GM12878 (cell line): ENCODE measurements around the gene SNX3. TPM values are rescaled to one million over a fixed set of nuclear protein-coding genes. Genes with fewer than 3 reads are reported as not detected.

Experiments used
- ATAC-seq: fragments of 200-7000 bp; cut with Tn5 transposase; 3 replicates; pipeline ENCODE4 v1.9.1; 2020; ENCODE audit warnings: mild to moderate bottlenecking, moderate library complexity
- Bru-seq: library from RNA; stranded (reverse); fragments of 400-500 nt; gene quantifications from one replicate; lab custom pipeline; 2021; lab: Mats Ljungman, UMichigan
- BruChase-seq, 2 experiments: library from RNA; stranded (reverse); fragments of 400-500 nt; gene quantifications; one replicate each; lab custom pipeline; 2021; lab: Mats Ljungman, UMichigan
- BruUV-seq: library from RNA; stranded (reverse); fragments of 400-500 nt; replicated peaks from 2 replicates; lab custom pipeline; 2021; lab: Mats Ljungman, UMichigan
- CTCF ChIA-PET: fragments of 300-600 bp; sonication (Branson Sonifier 250); formaldehyde crosslinking; extraction: SDS; loops from one replicate; lab custom pipeline; 2021; ENCODE audit warnings: inconsistent platforms; lab: Yijun Ruan, JAX
- POLR2A ChIA-PET: fragments of 350-600 bp; formaldehyde crosslinking; extraction: SDS; loops from one replicate; lab custom pipeline; 2021; ENCODE audit warnings: inconsistent platforms; lab: Charles Lee
- RAD21 ChIA-PET: fragments of 300-600 bp; sonication (Branson Sonifier 250); formaldehyde crosslinking; loops from one replicate; lab custom pipeline; 2023; ENCODE audit warnings: antibody characterized with exemption; ENCODE audit not compliant: unreplicated experiment; lab: Charles Lee
- SMC1A ChIA-PET: fragments of 300-600 bp; sonication (Branson Sonifier 250); formaldehyde crosslinking; loops from one replicate; lab custom pipeline; 2023; ENCODE audit not compliant: unreplicated experiment, uncharacterized antibody; lab: Charles Lee
- DNase-seq: peaks from one replicate; pipeline ENCODE4 v3.0.0-alpha.2; 2011; ENCODE audit warnings: low read depth, low spot score
- FAIRE-seq: peaks from 3 replicates; lab custom pipeline; 2011; peaks lifted over from hg19 to GRCh38; lab: Jason Lieb, UNC
- H2AFZ ChIP-seq: 2 replicates; pipeline ENCODE4 v1.6.0; 2011; ENCODE audit warnings: low read depth, low read length, control low read depth; ENCODE audit not compliant: control insufficient read depth
- H3K27ac ChIP-seq: 2 replicates; pipeline ENCODE4 v1.5.1; 2011; ENCODE audit warnings: control low read depth; ENCODE audit not compliant: control insufficient read depth, insufficient read depth
- H3K27me3 ChIP-seq, 2 experiments: replicated peaks in 1 of 2; 2 replicates each; pipeline versions ENCODE4 v1.6.0 to v1.6.1; 2011; ENCODE audit warnings: low read length in 1 of 2; ENCODE audit not compliant: control insufficient read depth in 2 of 2, insufficient read depth in 2 of 2
- H3K36me3 ChIP-seq, 2 experiments: 2 replicates each; pipeline ENCODE4 v1.5.1; 2011; ENCODE audit warnings: low read length in 1 of 2; ENCODE audit not compliant: control insufficient read depth in 2 of 2, insufficient read depth in 2 of 2
- H3K4me1 ChIP-seq: 2 replicates; pipeline ENCODE4 v1.6.1; 2011; ENCODE audit warnings: mild to moderate bottlenecking, low read length, moderate library complexity, mixed read lengths; ENCODE audit not compliant: control insufficient read depth, insufficient read depth
- H3K4me2 ChIP-seq: 2 replicates; pipeline ENCODE4 v1.6.0; 2011; ENCODE audit warnings: control low read depth; ENCODE audit not compliant: control insufficient read depth, insufficient read depth
- H3K4me3 ChIP-seq: fragments of 200-600 bp; sonication (generic); 2 replicates; pipeline ENCODE4 v1.5.1; 2016
- H3K79me2 ChIP-seq: 2 replicates; pipeline ENCODE4 v1.6.0; 2011; ENCODE audit warnings: low read length; ENCODE audit not compliant: control insufficient read depth, insufficient read depth
- H3K9ac ChIP-seq: 2 replicates; pipeline ENCODE4 v1.8.0; 2011; ENCODE audit warnings: low read length, control low read depth, mixed read lengths; ENCODE audit not compliant: control insufficient read depth, insufficient read depth
- H3K9me3 ChIP-seq: replicated peaks from 3 replicates; pipeline ENCODE4 v1.5.1; 2011; ENCODE audit warnings: mild to moderate bottlenecking, low read length; ENCODE audit not compliant: control insufficient read depth, insufficient read depth
- H4K20me1 ChIP-seq: 2 replicates; pipeline ENCODE4 v1.6.0; 2011; ENCODE audit not compliant: control insufficient read depth, insufficient read depth
- CBX3 ChIP-seq: fragments of 200-600 bp; sonication (generic); IDR thresholded peaks from 2 replicates; pipeline ENCODE4 v1.6.1; 2016; ENCODE audit warnings: low read depth, borderline replicate concordance
- CEBPB ChIP-seq, 2 experiments: fragments of 150-350 bp in 1 of 2; IDR thresholded peaks; 2 replicates each; pipeline ENCODE4 v1.6.1; 2012 to 2014; ENCODE audit warnings: low read depth in 2 of 2, low read length in 2 of 2, borderline replicate concordance in 1 of 2, inconsistent platforms in 1 of 2
- CHD1 ChIP-seq: IDR thresholded peaks from 2 replicates; pipeline ENCODE4 v1.6.1; 2012; ENCODE audit warnings: low read depth, low read length, improper control_type of control experiment
- E2F8 ChIP-seq: fragments of 450-650 bp; IDR thresholded peaks from 2 replicates; pipeline ENCODE4 v1.6.1; 2018; ENCODE audit warnings: mild to moderate bottlenecking, low read depth, moderate library complexity; ENCODE audit not compliant: partially characterized antibody
- EZH2 ChIP-seq: IDR thresholded peaks from 2 replicates; pipeline ENCODE4 v1.6.1; 2012; ENCODE audit warnings: low read depth, mild to moderate bottlenecking, control low read depth, inconsistent platforms, low read length, borderline replicate concordance; ENCODE audit not compliant: control insufficient read depth
- GATAD2B ChIP-seq: fragments of 450-650 bp; conservative IDR thresholded peaks from 2 replicates; pipeline ENCODE4 v1.6.1; 2017; ENCODE audit warnings: low read depth, mild to moderate bottlenecking, moderate library complexity
- IKZF1 ChIP-seq: fragments of 450-650 bp; conservative IDR thresholded peaks from 2 replicates; pipeline ENCODE4 v1.6.1; 2017; ENCODE audit warnings: antibody characterized with exemption, mild to moderate bottlenecking
- MYB ChIP-seq: fragments of 150-350 bp; IDR thresholded peaks from 2 replicates; pipeline ENCODE4 v1.6.1; 2014; ENCODE audit warnings: mild to moderate bottlenecking, low read depth, low read length, borderline replicate concordance
- PAX8 ChIP-seq: fragments of 450-650 bp; IDR thresholded peaks from 2 replicates; pipeline ENCODE4 v1.6.1; 2017; ENCODE audit warnings: mild to moderate bottlenecking, moderate library complexity
- POLR2AphosphoS2 ChIP-seq: IDR thresholded peaks from 2 replicates; pipeline ENCODE4 v1.6.1; 2011; ENCODE audit warnings: low read depth, mild to moderate bottlenecking, low read length, improper control_type of control experiment, moderate library complexity
- SPI1 ChIP-seq: IDR thresholded peaks from 2 replicates; pipeline ENCODE4 v1.6.1; 2011; ENCODE audit warnings: low read depth, mild to moderate bottlenecking, low read length, moderate library complexity, borderline replicate concordance; ENCODE audit not compliant: insufficient read depth
- ZNF207 ChIP-seq: fragments of 450-650 bp; IDR thresholded peaks from 2 replicates; pipeline ENCODE4 v1.6.1; 2014; ENCODE audit warnings: antibody characterized with exemption, mild to moderate bottlenecking, borderline replicate concordance
- WGBS: methylation state at CpG from one replicate; pipeline ENCODE4 v1.1.6; 2016; ENCODE audit warnings: low lambda C conversion rate; ENCODE audit not compliant: insufficient replicate concordance, insufficient coverage; ENCODE audit errors: missing lambda C conversion rate; 5-methylcytosine and 5-hydroxymethylcytosine counted together
- in situ Hi-C: fragments of 300-500 bp; cut with MboI; formaldehyde crosslinking; loops from 9 replicates; pipeline ENCODE4 v1.14.3; 2018; ENCODE audit warnings: mixed read lengths
- intact Hi-C: fragments of 100-400 bp; cut with micrococcal nuclease; formaldehyde crosslinking; loops from one replicate; pipeline ENCODE4 v1.14.2; 2022; ENCODE audit not compliant: unreplicated experiment
- long read RNA-seq, 2 experiments: library from polyadenylated mRNA; unstranded; transcript quantifications; one replicate each; pipeline ENCODE4 v2.0.0, GENCODE V29; 2019 to 2020
- polyA minus RNA-seq, 3 experiments: library from RNA; depleted of rRNA, polyadenylated mRNA; stranded (reverse); fragments of >200 nt; gene quantifications; 2 replicates each; pipeline ENCODE4 v1.2.3, GENCODE V29; 2011
- polyA plus RNA-seq, 11 experiments: library from polyadenylated mRNA; depleted of rRNA in 4 of 11; unstranded in 6 of 11; stranded (reverse) in 5 of 11; fragments of >200 nt; fragmentation: Nextera tagmentation in 4 of 11; fragmentation: Illumina TruSeq in 1 of 11; extraction: Ambion mirVana in 4 of 11; extraction: Trizol in 1 of 11; gene quantifications; 1 replicate in 1 of 11; 2 replicates in 10 of 11; pipeline versions ENCODE4 v1.2.1 to v1.2.3, GENCODE V29; 2011 to 2016; ENCODE audit warnings: inconsistent platforms in 2 of 11, missing spikeins in 2 of 11, low read depth in 1 of 11
- total RNA-seq, 4 experiments: library from RNA; depleted of rRNA in 3 of 4; stranded (reverse); fragments of >200 nt in 3 of 4; fragmentation: Illumina TruSeq in 1 of 4; extraction: Trizol in 1 of 4; gene quantifications; 2 replicates each; pipeline versions ENCODE4 v1.2.1 to v1.2.3, GENCODE V29; 2013 to 2021
- TF ChIP-seq, protein P1 (sequence below): IDR thresholded peaks from 2 replicates; pipeline ENCODE4 v1.6.1; 2011; ENCODE audit warnings: low read depth, low read length, improper control_type of control experiment, borderline replicate concordance

The SNX3 gene
- total RNA-seq (2013; cell fraction: nucleolus; rRNA removed), result 19.8 and 23.1 TPM in 2 replicates
- 82.3 and 103 TPM in 2 replicates for total RNA-seq (2014; rRNA removed)
- 91.2 and 98.9 TPM in 2 replicates for total RNA-seq (2014; rRNA removed; fragmentation: Illumina TruSeq; extraction: Trizol)
- total RNA-seq (2021), result 70.0 and 72.6 TPM in 2 replicates
- polyA plus RNA-seq (2011; ENCODE audit: low read depth), result 41.0 TPM
- 297 and 428 TPM in 2 replicates for polyA plus RNA-seq (2011; rRNA removed)
- 90.9 and 152 TPM in 2 replicates for polyA plus RNA-seq (2011; cell fraction: cytosol; rRNA removed)
- 41.8 and 46.1 TPM in 2 replicates for polyA plus RNA-seq (2011; cell fraction: nucleus; rRNA removed)
- 64.8 and 92.9 TPM in 2 replicates for polyA plus RNA-seq (2012)
- 152 and 161 TPM in 2 replicates for polyA plus RNA-seq (2014; fragmentation: Illumina TruSeq; extraction: Trizol)
- 10 to 100 TPM; 43.7 to 78.6 TPM for polyA plus RNA-seq (2014; fragmentation: Nextera tagmentation; extraction: Ambion mirVana)
- polyA plus RNA-seq (2014; rRNA removed), result 92.2 and 95.0 TPM in 2 replicates
- 100 to 1,000 TPM; 161 to 170 TPM for polyA plus RNA-seq (2016; fragmentation: Nextera tagmentation; extraction: Ambion mirVana)
- 56.9 and 95.7 TPM in 2 replicates for polyA minus RNA-seq (2011; rRNA and poly(A)+ RNA removed)
- polyA minus RNA-seq (2011; cell fraction: cytosol; rRNA and poly(A)+ RNA removed), result 21.8 and 26.8 TPM in 2 replicates
- 9.7 and 12.7 TPM in 2 replicates for polyA minus RNA-seq (2011; cell fraction: nucleus; rRNA and poly(A)+ RNA removed)
- percentile 84 among the genes with signal in this experiment for Bru-seq, nascent RNA
- BruChase-seq, experiment 1, labeled RNA remaining after a 6-hour chase, result percentile 77 among the genes with signal in this experiment
- BruChase-seq, experiment 2, labeled RNA remaining after a 2-hour chase, result percentile 75 among the genes with signal in this experiment
- long read RNA-seq, experiment 1, transcript SNX3-201 (4 exons, 1,755 nt), result major isoform, 102 of 109 reads
- long read RNA-seq, experiment 1, partial matches to known transcripts, result 2 of 109 reads
- long read RNA-seq, experiment 1, other reads (novel, unspliced or antisense), result 1 of 109 reads
- long read RNA-seq, experiment 2, transcript SNX3-202 (4 exons, 890 nt), result minor isoform, 5 of 62 reads
- long read RNA-seq, experiment 2, transcript SNX3-201 (4 exons, 1,755 nt), result major isoform, 55 of 62 reads
- long read RNA-seq, experiment 2, partial matches to known transcripts, result 1 of 62 reads
- long read RNA-seq, experiment 2, other reads (novel, unspliced or antisense), result 1 of 62 reads

GRCh38 chr6:108260809-108261569 lies at the start of gene SNX3:
Gene SNX3, minus strand, starts transcription at chr6:108261040. Its CDS starts 119 bp downstream, at chr6:108260921.
- intact Hi-C loops, result loop anchor here (1.0 kb wide), 3 partner anchors 34 to 303 kb away; partner anchors contain the start of genes AFG1L and SEC63
- peak; percentile 93 for ATAC-seq
- ChIA-PET POLR2A (interaction anchor here (0.5 to 2.7 kb wide), 7 partner anchors 10 to 1957 kb away, joined by 3 to 34 read pairs (median 4); partner anchors contain the start of gene AFG1L), CTCF (interaction anchor here (0.7 to 3.1 kb wide), 9 partner anchors 8 to 231 kb away, joined by 3 to 13 read pairs (median 4); no protein-coding TSS in a partner anchor), RAD21 (interaction anchor here (0.7 to 2.6 kb wide), 7 partner anchors 10 to 231 kb away, joined by 3 to 27 read pairs (median 4); partner anchors contain the start of gene AFG1L), SMC1A (interaction anchor here (0.6 to 1.8 kb wide), 12 partner anchors 10 to 802 kb away, joined by 3 to 9 read pairs (median 4); partner anchors contain the start of genes AFG1L and PDSS2)
- H3K9ac ChIP-seq, result peak within 1 kb of the TSS; percentile 98
- in situ Hi-C loops, result no loop called here
- H3K36me3 ChIP-seq, result peaks cover 0 to 2% of the 10 kb centered on the region in 2 experiments; a peak in 1 of 4 replicates
- H3K27ac ChIP-seq, result peak within 1 kb of the TSS; percentile 99
- H3K4me3 ChIP-seq, result peak within 1 kb of the TSS; percentile 94
- FAIRE-seq, result peak; percentile 89
- H3K27me3 ChIP-seq, result no peaks in the 10 kb centered on the region
- H3K9me3 ChIP-seq, result no peaks in the 10 kb centered on the region
- peaks cover 8% of the 10 kb centered on the region for H3K4me1 ChIP-seq
- DNase-seq, result peak; percentile 91
- H4K20me1 ChIP-seq, result no peaks in the 10 kb centered on the region
- peak within 1 kb of the TSS; percentile 98 for H2AFZ ChIP-seq
- TSS peak; percentile 99 for BruUV-seq
- peak within 1 kb of the TSS; percentile 95 for H3K4me2 ChIP-seq
- 1% methylated on average over 75 of the region's 83 CpGs for WGBS
- H3K79me2 ChIP-seq, result peaks cover 49% of the 10 kb centered on the region
- TF ChIP-seq CHD1 (peak; percentile 78; the same call in 1 of the 2 replicates), CEBPB (IDR thresholded peaks at IDR 0.05; ENCODE audit: borderline replicate concordance in 1 of 2, low read depth in 2 of 2, low read length in 2 of 2) (no peak), IKZF1 (peak; percentile 98), E2F8 (no peak), PAX8 (no peak), MYB (no peak), ZNF207 (peak; percentile 40; the same call in 1 of the 2 replicates), SPI1 (peak; percentile 15; the same call in 1 of the 2 replicates), GATAD2B (peak; percentile 66; the same call in 1 of the 2 replicates), POLR2AphosphoS2 (peak; percentile 38; the same call in 1 of the 2 replicates), EZH2 (no peak), CBX3 (no peak)
- TF ChIP-seq, protein P1, sequence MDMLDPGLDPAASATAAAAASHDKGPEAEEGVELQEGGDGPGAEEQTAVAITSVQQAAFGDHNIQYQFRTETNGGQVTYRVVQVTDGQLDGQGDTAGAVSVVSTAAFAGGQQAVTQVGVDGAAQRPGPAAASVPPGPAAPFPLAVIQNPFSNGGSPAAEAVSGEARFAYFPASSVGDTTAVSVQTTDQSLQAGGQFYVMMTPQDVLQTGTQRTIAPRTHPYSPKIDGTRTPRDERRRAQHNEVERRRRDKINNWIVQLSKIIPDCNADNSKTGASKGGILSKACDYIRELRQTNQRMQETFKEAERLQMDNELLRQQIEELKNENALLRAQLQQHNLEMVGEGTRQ, result no peak
